ENCODE measurements around the gene TFDP3.

GRCh38 chrX:133179500-133179899 is 38.7 kb downstream of the TFDP3 start:
- TF ChIP-seq EZH2phosphoT487 (IDR thresholded peaks at IDR 0.05; ENCODE audit: low read depth) (no peak), CTCF (IDR thresholded peaks at IDR 0.05; ENCODE audit: low read depth, low read length) (no peak)

All from OCI-LY3 (cell line).